GM20431 (cell line): ENCODE measurements around the gene ARID5A.
"Not testable (repeated sequence)": the region's sequence is repeated elsewhere in the genome, so short reads cannot be mapped to it uniquely, and the experiment has no call there.

Experiments used
- in situ Hi-C: fragments of 300-500 bp; cut with MseI, MboI; formaldehyde crosslinking; loops from one replicate; pipeline ENCODE4 v1.15.0; 2020; ENCODE audit warnings: low sequenced_read_pairs; ENCODE audit not compliant: unreplicated experiment

ARID5A gene

DNA sequence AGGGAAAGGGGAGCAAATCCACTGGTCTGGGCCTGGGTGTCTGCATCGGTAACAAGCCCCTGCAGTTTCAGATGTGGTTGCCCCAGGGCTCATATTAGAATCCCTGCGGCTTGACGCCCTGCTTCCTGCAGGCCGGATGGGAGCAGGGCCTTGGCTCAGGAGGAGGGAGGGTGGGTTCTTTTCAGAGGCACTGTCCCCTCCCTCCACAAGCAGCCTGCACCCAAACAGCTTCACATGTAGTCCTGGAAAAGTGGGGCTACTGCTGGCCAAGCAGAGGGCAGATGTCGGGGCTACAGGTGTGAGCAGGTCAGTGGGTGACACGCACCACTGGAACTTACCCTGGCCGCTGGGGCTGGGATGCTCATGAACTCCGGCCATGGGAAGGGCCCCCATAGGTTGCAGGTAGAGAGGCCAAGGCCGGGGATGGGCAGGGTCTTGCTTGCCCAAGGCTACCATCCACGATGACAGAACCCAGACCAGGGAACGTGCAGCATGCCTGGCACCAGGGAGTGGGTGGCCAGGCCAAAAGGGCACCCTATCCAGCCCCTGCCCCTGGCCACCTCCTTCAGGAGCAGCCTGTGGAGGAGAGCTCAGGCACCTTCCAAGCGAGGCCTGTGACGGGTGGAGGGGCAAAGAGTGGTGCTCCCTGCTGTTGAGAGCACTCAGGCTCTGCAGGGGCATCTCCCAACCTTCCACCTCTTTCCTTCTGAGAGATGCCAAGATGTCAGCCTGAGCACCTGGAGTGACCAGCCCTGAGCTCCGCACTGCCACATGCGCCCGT is 16.8 kb downstream of the ARID5A start:
- in situ Hi-C loops: no loop called here

DNA sequence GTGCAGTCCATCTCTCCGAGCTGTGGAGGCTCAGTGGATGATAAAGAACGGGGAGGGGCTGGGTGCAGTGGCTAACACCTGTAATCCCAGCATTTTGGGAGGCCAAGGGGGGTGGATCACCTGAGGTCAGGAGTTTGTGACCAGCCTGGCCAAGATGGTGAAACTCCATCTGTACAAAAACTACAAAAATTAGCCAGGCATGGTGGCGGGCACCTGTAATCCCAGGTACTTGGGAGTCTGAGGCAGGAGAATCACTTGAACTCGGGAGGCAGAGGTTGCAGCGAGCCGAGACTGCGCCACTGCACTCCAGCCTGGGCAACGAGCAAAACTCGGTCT is 17.4 kb downstream of the ARID5A start:
- in situ Hi-C loops: not testable (repeated sequence)

DNA sequence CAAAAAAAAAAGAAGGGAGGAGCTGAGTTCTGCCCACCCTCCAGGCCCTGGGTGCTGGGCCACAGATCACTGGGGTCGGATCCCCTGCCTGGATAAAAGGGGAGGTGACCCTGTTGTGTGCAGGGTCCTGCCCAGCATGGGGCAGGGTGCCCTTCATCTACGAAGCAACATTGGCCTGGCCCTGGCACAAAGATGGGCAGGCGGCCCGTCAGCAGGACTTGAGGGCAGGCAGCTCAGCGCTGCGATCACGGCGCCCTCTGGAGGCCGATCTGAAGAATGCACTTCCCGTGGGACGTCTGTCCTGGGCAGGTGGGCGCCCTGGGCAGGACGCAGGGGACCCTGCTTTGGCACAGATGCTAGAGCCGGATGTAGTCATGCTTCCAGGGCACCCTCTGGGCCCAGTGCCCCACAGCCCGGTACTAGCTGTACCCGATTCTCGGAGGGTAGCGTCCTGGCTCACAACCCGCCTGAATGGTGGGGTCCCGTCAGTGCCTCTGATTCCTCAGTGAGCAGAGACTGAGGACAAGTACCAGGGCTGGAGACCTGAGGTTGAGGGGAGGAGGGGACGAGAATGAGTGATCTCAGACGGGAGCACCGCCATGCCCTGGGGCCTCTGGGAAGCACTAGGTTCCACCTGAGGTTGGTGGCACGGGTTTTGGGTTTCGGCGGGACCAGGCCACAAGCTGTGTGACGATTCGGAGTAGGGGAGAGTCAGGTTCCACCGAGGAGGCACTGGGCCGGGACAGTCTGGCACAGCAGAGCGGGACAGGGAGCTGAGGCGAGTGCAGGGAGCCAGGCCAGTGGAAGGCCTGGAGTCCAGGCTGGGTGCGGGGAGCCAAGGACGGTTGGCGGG is 18.0 kb downstream of the ARID5A start:
- in situ Hi-C loops: no loop called here

DNA sequence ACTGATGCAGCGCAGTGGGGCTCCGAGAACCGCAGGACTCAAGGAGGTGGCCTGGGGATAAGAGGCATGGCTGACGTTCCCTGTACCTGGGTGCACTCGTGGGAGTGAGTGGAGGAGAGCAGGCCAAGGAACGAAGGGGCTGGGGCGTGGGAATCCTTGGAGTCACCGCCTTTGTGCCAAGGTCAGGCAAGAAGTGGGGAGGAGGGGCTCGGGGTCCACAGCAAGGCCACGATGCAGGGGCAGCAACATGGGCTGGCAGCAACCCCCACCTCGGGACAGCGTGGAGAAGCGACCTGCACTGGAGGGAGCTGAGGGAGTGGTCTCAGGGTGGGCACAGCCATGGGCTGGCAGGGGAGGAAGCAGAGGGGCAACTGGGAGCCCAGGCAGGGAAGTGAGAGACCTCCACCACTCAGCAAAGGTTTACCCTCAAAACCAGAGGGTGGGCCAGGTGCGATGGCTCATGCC is 18.6 kb downstream of the ARID5A start:
- in situ Hi-C loops: no loop called here

DNA sequence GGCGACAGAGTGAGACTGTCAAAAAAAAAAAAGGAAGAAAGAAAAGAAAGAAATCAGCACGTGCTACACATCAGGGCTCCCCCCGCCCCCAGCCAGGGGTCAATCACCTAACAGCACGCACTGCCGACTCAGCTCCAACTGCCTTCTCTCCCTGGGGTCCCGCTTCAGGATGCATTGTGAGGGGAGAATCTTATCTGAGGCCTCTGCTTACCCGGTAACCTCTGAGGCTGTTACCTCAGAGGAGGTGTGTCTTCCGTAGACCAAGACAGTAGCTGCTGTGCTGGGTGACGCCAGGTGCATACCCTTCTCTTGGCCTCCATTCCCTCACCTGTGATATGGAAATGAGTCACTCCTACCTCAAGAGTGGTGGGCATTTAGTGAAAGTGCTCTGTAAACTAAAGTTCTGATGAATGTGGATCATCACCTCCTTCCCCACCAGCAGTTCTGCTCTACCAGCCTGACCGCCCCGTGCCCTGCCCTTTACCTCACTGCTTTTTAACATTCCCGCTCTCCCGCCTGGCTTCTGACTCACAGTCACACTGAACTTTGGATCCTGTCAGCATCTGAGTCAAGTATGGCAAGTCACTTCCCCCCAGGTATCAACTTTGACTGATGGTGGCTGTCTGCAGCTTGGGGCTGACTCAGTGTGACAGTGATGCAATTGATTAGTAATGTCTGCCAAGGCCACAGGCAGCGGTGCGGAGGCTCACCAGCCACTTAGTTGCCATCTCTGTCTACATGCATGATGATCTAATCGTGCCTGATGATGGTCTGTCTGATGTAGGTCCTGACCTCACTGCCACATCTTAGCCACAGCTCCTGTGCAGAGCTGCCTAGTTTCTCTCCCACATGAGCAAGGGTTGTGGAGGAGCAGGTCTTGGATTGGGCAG is 20.1 kb downstream of the ARID5A start:
- in situ Hi-C loops: no loop called here

DNA sequence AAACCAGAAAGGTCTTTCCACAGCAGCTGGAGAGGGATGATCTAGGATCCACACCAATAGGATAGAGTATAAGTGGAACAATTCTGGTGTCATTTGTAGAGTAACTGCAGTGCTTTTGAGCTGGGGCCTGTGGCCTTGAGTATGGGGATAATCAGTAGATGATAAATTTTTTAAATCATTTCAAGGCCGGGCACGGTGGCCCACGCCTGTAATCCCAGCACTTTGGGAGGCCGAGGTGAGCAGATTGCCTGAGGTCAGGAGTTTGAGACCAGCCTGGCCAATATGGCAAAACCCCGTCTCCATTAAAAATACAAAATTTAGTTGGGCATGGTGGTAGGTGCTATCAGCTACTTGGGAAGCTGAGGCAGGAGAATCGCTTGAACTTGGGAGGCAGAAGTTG is 20.9 kb downstream of the ARID5A start:
- in situ Hi-C loops: not testable (repeated sequence)

DNA sequence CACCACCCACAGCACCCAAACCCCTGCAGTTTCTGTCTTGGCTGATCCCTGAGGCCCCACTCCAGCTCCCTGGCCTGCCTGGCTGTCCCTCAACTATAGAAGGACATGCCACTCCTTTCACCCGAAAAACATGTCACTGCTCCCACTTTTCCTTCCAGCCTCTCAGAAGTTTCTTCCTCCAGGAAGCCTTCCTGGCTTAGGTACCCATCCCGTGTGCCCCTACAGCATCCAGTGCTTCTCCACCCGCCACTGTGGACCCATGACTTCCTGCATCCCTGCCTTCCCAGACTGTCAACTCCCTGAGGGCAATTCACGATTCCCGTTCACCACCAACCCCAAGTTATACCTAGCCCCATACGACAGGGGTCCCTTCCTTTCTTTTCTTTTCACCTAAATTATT is 21.5 kb downstream of the ARID5A start:
- in situ Hi-C loops: no loop called here

DNA sequence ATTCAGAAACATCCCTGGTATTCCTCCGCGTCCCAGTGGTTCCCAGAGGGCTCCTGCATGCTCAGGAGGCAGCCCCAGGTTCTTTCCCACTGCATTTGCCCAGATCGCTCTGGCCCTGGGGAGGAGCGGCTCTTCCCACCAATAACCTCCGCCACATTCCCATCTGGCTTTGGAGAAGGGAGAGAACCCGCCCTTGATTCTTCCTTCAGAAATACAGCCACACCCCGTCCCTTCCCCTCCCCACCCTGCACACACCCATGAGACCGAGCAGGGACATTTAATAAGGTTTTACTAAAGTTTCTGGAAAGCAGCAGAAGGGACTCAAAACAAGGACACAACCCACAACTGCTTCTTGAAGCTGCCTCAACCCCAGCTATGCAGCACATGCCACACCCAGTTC is 21.9 kb downstream of the ARID5A start:
- in situ Hi-C loops: no loop called here

DNA sequence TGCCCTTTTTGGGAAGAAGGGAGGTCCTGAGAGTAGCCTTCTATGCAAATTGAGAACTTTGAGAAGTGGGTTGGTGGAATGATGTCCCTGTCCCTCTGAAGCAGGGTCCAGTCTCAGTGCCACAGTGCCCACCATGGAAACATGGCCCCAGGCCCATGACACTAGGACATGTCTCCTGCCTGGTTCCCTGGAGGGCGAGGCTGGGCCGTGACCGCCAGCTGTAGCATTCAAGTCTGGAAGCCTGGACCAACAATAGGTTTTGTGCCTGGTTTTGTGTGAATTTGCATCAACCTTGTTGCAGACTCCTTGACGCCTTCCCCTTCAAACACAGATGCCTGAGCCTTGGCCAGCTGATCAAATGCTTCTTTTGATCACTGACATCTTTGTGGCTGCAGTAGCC is 27.5 kb downstream of the ARID5A start:
- in situ Hi-C loops: no loop called here

DNA sequence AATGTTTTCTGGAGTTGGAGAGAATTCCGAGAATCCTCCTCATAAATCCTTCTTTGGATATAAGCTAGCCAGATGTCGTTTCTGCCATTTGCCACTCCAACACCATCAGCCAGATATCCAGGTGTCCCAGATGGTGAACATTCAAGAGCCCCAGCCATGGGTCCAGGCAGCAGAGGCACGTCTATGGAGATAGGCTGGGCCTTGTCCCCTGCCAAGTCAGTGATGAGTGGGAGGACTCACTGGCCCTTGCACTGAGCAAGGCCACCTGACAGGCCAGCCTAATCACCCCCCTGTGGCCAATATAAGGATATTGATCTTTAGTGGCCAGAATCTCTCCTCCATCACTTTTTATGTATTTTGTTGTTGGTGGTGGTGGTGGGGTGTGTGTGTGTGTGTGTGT is 28.0 kb downstream of the ARID5A start:
- in situ Hi-C loops: no loop called here

DNA sequence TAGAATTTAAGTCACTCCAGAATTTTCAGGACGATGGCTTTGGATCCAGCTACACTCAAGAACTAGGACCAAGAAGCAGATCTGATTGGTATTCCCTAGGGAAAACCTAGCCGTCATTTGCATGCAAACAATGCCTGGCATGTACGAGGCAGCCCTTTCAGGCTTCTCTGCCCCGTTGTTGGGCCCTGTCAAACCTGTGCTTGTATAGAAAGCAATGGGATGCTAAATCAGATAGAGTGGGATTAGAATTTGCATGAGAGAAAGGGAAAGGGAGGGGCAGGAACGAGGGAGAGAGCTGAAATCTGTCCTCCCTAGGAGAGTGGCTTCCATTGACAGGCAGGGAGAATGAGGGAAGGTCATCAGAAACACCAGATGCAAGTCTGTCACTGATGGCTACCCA is 28.6 kb downstream of the ARID5A start:
- in situ Hi-C loops: no loop called here

DNA sequence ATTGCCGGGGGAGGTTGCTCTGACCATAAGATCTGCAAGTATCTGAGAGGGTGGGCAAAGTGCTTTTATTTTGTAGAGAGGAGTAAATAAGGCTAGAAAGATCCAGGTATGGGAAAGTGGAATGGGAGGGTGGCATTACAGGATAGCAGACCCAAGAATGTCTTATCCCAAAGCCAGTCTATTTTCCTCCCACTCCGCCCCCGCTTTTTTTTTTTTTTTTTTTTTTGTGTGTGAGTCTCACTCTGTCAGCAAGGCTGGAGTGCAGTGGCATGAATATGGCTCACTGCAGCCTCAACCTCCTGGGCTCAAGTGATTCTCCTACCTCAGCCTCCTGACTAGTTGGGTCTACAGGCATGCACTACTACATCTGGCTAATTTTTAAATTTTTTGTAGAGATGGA is 31.5 kb downstream of the ARID5A start:
- in situ Hi-C loops: no loop called here

DNA sequence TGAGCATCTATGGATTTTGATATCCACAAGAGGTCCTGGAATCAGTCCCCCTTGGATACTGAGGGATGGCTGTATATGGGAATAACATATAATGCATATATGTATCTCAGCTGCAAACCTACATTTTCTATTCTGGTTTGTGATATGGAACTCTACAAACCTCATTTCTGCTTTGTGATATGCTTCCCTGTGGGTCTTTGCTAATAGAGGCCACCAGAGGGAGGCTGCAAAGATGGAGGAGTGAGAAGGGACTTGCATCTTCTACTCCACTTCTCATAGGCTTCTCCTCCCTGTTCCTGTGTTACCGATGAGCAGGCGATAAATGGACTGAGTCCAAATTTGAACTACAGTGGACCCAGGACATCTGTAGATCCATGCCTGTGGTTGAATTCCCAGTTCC is 37.8 kb downstream of the ARID5A start:
- in situ Hi-C loops: no loop called here

DNA sequence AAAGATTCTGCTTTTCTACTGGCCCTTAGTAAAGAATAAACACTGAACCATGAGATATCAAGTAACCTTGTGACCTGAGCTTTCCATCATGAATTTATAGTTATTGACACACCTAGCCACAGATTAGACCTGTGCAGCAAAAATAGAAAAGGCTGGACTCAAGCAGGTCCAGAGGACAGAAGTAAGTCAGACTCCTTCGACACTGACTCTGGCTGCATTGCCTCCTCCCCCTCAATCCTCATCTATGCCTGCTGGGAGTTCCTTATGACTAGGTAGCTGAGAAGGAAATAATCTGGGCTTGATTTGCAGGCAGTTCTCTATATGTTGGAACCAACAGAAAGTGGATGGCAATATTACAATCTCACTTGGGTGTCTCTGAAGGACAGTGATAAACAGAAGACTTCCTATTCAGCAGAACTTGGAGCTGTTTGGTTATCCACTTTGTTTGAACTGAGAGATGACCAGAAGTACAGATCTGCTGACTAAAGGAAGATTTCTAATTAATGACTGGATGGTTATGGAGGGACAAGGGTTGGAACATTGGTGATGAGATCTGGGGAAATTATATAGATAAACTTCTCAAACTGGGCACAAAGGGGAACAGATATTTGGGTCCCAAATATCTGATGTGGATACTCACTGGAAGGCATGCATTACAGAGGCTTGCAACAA is 39.4 kb downstream of the ARID5A start:
- in situ Hi-C loops: no loop called here

DNA sequence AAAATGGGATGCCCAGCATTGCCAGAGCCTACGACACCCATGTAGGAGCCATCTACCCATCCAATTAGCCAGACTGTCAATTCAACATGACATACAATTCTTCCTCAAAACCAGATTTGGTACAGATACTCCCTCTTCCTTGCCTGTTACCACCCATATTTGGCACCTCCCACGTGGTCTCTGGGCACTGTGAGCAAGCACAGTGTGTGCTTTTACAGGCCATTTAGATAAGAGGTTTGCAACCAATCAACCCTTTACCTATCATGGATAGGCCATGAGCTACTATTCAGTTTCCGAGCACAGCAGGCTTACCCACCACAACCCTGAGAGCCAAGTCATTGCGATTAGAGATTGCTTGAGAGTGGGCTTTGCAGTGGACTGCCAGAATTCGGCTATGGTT is 40.9 kb downstream of the ARID5A start:
- in situ Hi-C loops: no loop called here

DNA sequence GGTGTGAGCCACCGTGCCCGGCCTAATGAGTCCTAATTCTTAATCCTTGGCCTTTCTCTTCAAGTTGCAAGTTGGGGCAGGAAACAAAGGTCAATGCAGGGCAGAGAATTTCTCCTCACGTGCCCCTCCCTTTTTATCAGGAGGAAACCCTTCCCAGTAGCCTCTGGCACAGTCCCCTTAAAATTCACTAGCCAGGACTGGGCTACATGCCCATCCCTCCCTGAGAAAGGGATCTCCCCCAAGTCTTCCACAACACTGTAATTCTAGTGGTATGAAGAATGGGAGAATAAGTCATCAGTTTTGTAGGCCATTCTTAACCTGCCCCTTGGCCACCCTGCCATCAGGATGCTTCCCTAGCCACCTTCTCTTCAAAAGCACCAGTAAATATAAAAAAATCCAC is 42.2 kb downstream of the ARID5A start:
- in situ Hi-C loops: no loop called here

DNA sequence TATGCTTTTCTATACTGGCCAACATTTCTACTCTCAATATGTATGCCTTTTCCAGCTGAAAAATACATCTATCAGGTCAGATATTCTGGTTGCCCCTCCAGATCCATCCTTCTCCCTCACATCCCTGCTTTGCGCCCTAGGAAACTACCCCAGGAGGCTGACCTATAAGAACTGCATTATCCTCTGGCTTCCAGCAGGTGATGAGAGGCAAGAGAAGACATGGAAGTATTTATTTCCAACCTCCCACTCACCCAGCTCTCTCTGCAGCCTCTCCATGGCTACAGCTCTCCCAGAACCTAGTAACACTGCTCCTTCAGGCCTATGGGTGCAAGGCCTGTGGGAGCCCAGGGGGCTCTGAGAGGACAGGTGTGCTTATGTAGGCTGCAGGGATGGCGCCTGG is 42.9 kb downstream of the ARID5A start:
- in situ Hi-C loops: no loop called here

DNA sequence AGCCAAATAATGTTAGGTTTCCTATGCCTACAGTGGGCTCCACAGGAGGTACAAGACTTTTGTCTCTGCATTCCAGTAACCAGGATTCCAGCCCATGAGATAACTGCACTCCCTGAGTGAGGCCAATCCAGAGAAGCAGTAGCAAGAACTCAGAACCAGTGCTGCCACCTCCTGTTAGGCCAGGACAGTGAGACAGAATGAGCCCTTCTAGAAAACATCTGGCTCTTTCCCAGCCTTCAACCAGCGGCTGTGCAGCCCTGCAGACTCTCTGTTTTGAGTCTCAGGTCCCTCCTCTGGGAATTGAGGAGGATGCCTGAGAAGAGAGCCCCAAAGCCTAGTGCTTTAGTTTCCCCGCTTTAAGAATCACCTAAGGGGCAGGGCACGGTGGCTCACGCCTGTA is 44.2 kb downstream of the ARID5A start:
- in situ Hi-C loops: no loop called here

DNA sequence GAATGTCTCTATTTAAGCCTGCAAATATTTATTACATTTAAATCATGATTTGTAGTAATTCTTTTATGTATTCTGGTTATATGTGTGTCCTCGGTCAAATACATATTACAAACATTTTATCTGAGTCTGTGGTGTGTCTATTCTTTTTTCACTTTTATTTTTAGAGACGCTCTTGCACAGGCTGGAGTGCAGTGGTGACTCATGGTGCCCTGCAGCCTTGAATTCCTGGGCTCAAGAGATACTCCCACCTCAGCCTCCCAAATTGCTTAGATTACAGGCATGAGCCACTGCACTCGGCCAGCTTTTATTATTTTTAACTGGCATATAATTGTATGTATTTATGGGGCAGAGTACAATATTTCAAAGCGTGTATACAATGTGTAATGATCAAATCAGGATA is 47.5 kb downstream of the ARID5A start:
- in situ Hi-C loops: no loop called here

DNA sequence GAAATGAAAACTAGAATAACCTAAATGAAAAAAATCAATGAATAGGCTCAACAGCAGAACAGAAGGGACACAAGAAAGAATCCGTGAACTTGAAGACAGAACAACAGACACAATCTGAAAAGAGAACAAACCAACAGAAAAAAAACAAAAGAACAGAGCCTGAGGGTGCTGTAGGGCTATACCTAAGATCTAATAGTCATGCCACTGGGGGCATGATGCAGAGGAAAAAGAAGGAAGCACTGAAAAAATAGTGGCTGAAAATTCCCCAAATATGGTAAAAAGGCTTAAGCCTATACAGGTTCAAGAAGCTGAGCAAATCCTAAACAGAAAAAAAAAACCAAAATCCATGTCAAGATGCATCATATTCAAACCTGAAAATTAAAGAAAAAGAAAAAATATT is 51.3 kb downstream of the ARID5A start:
- in situ Hi-C loops: no loop called here
